Measurements from ENCODE around the gene C15orf62.

The C15orf62 gene

GRCh38 chr15:40756938-40757337 lies 12.8 kb upstream of the C15orf62 start:
- no peak overlapping the region for H3K4me3 ChIP-seq (ENCODE audit: low read depth, low read length)
- DNase-seq, result no peak
- H3K27ac ChIP-seq, result no peak overlapping the region
- no peak for TF ChIP-seq CTCF (IDR thresholded peaks at IDR 0.05; ENCODE audit: low read depth, low read length, missing control alignments)
- no peaks in the 10 kb centered on the region for H3K36me3 ChIP-seq (replicated peaks)
- in situ Hi-C loops (cut with HindIII; ENCODE audit: low pct_ligation_motif_present, low sequenced_read_pairs), result no loop called here
- H3K27me3 ChIP-seq (replicated peaks), result no peaks in the 10 kb centered on the region

DNA sequence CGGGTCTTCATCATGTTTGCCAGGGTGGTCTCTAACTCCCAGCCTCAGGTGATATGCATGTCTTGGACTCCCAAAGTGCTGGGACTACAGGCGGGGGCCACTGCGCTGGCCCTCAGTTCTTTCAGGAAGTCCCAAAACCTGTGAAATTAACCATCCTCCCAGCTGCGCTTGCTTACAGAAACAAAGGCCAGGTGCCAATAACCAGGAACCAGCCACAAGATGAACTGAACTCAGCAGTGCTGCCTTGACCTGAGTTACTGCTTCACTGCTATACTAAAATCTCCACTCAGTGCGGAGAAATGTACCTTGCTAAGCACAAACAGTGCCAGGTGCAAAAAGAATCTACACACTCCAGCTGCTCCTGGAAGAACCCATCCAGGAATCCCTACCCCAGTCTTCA lies 9.8 kb upstream of the C15orf62 start:
- in situ Hi-C loops (cut with HindIII; ENCODE audit: low pct_ligation_motif_present, low sequenced_read_pairs), result no loop called here
- Histone ChIP-seq H3K4me3 (ENCODE audit: low read depth, low read length) (no peak overlapping the region), H3K36me3 (replicated peaks) (no peaks in the 10 kb centered on the region), H3K27ac (no peak overlapping the region), H3K27me3 (replicated peaks) (no peaks in the 10 kb centered on the region)
- no peak for TF ChIP-seq CTCF (IDR thresholded peaks at IDR 0.05; ENCODE audit: low read depth, low read length, missing control alignments)
- DNase-seq, result no peak

- Histone ChIP-seq H3K27ac (no peak overlapping the region), H3K36me3 (replicated peaks) (no peaks in the 10 kb centered on the region), H3K4me3 (ENCODE audit: low read depth, low read length) (peak overlapping the region; percentile 50), H3K27me3 (replicated peaks) (no peaks in the 10 kb centered on the region)
- TF ChIP-seq CTCF (IDR thresholded peaks at IDR 0.05; ENCODE audit: low read depth, low read length, missing control alignments), result no peak
- no peak for DNase-seq
- in situ Hi-C loops (cut with HindIII; ENCODE audit: low pct_ligation_motif_present, low sequenced_read_pairs), result no loop called here
These were observed 6.6 kb upstream of the C15orf62 start for GRCh38 chr15:40762919-40763800.

DNA sequence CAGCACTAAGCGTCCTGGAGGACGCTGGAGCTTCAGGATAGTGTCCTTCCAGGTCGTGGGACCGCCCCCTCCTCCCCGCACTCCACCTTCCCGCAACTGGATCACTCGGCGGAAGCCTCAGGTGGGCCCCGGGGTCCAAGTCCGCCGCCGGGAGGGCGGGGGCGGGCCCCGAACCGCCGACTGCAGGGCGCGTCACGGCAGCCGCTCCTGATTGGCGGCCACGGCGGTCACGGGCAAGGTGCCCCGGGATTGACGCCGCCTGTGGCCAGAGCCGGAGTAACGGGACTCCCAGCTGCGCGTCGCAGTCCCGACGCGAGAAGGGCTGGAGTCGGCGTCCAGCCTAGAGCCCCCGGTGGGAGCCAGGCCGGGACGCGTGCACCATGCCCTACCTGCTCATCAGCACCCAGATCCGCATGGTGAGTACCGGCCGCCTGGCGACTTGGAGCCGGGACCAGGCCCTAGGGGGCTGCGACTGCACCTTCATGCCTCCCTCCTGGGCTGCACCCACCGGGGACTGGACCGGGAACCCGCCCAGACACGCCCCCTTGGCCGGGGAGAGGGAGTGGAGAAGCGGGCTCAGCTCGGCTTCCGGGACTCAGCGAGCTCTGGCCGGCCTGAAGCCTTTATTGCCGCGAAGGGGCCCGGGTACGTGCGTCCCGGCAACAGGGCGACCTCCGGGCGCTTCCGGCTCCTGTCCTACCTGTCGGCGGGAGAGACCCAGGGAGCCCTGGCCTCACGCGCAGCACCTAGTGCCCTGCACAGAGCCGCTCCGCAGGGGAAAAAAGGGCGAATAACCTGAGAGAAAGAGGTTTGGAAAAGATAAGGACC lies 5.8 kb upstream of the C15orf62 start, which contains the start of gene GCHFR:
GCHFR (plus strand) TSS at position 268 of the 828 bp plus-strand sequence; CDS start at position 381, 113 bp downstream.
- peak; percentile 18 for DNase-seq
- Histone ChIP-seq H3K27ac (no peak within 1 kb of the TSS), H3K27me3 (replicated peaks) (no peaks in the 10 kb centered on the region), H3K36me3 (replicated peaks) (no peaks in the 10 kb centered on the region), H3K4me3 (ENCODE audit: low read depth, low read length) (peak within 1 kb of the TSS; percentile 50)
- peak; percentile 42 for TF ChIP-seq CTCF (IDR thresholded peaks at IDR 0.05; ENCODE audit: low read depth, low read length, missing control alignments)
- in situ Hi-C loops (cut with HindIII; ENCODE audit: low pct_ligation_motif_present, low sequenced_read_pairs), result no loop called here

- no peak for TF ChIP-seq CTCF (IDR thresholded peaks at IDR 0.05; ENCODE audit: low read depth, low read length, missing control alignments)
- no peak for DNase-seq
- in situ Hi-C loops (cut with HindIII; ENCODE audit: low pct_ligation_motif_present, low sequenced_read_pairs), result no loop called here
- H3K36me3 ChIP-seq (replicated peaks), result no peaks in the 10 kb centered on the region
- peak overlapping the region; percentile 50 for H3K4me3 ChIP-seq (ENCODE audit: low read depth, low read length)
- H3K27me3 ChIP-seq (replicated peaks), result no peaks in the 10 kb centered on the region
- no peak overlapping the region for H3K27ac ChIP-seq
These were observed 5.1 kb upstream of the C15orf62 start for GRCh38 chr15:40764629-40765103.
